Heart left ventricle (tissue), 13 donors: Measurements from ENCODE around the gene CNIH3.

Experiments
- POLR2A ChIP-seq, 2 donors: fragments of 450-650 bp; IDR thresholded peaks; one replicate each; pipeline ENCODE4 v1.6.1; 2017; ENCODE audit warnings: antibody characterized with exemption in 2 of 2, mild to moderate bottlenecking in 2 of 2, moderate library complexity in 2 of 2
- TF ChIP-seq, protein P1 (sequence below), 12 donors: fragments of 200-600 bp; sonication (generic) in 4 of 12; IDR thresholded peaks; one replicate each; pipeline versions ENCODE4 v1.5.0 to v1.8.0; 2018 to 2022; ENCODE audit warnings: antibody characterized with exemption in 12 of 12, mild to moderate bottlenecking in 5 of 12
- donor health status: ischemic (EF 13 %, LVEDD 7.1; RV severe dilation, severe dysfunction).
- donor health status: DM: no; HTN: yes; CAD: no.
- donor health status: DM: no; HTN: no; CAD: no.
- donor health status: ischemic (EF 25% LVEDD 6.9; RV normal size, moderate dysfunction).
- donor health status: ischemic (EF 25% LVEDD 5.7; RV mildly dilated, moderate dysfunction).
- donor health status: ischemic (EF 35%, LVEDD 5.7; RV mildly dilated, moderate dysfunction).
- donor health status: nonischemic (EF 11% LVEDD 7.7; RV severe dilation, severe dysfunction).
- donor health status: DM: yes; HTN: yes; CAD: no.
- donor health status: PGD.
- donor health status: ischemic (EF 29% LVEDD 5.4; RV normal size, mild dysfunction).
- donor health status: nonischemic (EF 23%, LVEDD 6.1; RV moderate dilation, normal function).

DNA sequence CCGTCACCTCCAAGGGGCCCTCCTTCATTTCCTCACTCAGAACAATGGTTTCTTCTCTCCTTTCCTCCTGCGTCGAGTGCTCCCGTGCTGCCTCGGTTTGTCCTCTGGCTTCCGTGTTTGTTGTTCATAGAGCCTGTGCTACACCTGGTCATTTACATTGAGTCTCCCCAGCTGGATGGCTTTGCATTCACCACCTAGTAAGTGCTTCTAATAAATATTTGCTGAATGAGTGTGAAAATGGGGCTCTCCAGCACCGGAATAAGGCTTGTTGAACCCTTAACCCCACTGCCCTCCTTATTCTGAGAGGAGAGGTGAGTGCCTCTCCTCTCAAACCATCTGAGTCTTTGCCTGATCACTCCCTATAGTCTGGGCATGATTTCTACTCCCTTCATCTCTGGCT is 104.9 kb downstream of the CNIH3 start:
- TF ChIP-seq, protein P1, sequence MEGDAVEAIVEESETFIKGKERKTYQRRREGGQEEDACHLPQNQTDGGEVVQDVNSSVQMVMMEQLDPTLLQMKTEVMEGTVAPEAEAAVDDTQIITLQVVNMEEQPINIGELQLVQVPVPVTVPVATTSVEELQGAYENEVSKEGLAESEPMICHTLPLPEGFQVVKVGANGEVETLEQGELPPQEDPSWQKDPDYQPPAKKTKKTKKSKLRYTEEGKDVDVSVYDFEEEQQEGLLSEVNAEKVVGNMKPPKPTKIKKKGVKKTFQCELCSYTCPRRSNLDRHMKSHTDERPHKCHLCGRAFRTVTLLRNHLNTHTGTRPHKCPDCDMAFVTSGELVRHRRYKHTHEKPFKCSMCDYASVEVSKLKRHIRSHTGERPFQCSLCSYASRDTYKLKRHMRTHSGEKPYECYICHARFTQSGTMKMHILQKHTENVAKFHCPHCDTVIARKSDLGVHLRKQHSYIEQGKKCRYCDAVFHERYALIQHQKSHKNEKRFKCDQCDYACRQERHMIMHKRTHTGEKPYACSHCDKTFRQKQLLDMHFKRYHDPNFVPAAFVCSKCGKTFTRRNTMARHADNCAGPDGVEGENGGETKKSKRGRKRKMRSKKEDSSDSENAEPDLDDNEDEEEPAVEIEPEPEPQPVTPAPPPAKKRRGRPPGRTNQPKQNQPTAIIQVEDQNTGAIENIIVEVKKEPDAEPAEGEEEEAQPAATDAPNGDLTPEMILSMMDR (IDR thresholded peaks at IDR 0.05): no peak
- no peak for TF ChIP-seq POLR2A (IDR thresholded peaks at IDR 0.05)
